ENCODE results near the gene OR10K1.

DNA sequence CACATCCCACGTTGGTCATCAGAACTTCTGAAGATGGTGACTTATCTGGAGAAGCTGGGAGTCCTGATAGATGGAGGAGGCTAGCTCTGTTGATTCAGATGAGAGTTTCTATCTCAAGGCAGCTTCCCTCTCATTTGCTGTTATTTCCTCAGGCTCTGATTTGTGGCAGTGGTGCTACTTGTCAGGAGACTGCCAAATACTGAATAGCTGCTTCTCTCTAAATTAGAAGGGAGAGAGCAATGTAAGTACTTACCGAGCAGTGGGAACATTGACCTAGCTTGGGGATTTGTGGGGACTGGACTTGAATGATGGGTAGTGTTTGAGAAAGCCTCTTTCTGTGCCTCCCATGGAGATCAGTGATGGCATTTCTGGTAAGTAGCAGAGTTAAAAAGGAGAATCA lies at the start of gene OR10K1:
- no peak for TF ChIP-seq ZNF274 (IDR thresholded peaks at IDR 0.05; ENCODE audit: low read depth, low read length)
- TF ChIP-seq, protein P1, sequence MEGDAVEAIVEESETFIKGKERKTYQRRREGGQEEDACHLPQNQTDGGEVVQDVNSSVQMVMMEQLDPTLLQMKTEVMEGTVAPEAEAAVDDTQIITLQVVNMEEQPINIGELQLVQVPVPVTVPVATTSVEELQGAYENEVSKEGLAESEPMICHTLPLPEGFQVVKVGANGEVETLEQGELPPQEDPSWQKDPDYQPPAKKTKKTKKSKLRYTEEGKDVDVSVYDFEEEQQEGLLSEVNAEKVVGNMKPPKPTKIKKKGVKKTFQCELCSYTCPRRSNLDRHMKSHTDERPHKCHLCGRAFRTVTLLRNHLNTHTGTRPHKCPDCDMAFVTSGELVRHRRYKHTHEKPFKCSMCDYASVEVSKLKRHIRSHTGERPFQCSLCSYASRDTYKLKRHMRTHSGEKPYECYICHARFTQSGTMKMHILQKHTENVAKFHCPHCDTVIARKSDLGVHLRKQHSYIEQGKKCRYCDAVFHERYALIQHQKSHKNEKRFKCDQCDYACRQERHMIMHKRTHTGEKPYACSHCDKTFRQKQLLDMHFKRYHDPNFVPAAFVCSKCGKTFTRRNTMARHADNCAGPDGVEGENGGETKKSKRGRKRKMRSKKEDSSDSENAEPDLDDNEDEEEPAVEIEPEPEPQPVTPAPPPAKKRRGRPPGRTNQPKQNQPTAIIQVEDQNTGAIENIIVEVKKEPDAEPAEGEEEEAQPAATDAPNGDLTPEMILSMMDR (IDR thresholded peaks at IDR 0.05 in 2 of 3, conservative IDR thresholded peaks at IDR 0.05 in 1 of 3; ENCODE audit: borderline replicate concordance in 1 of 3, insufficient read depth in 1 of 3, low read depth in 2 of 3, low read length in 2 of 3) = no peak
- TF ChIP-seq EZH2phosphoT487 (IDR thresholded peaks at IDR 0.05; ENCODE audit: borderline replicate concordance) = no peak
- no peak for TF ChIP-seq EZH2 (IDR thresholded peaks at IDR 0.05)
- no peak for TF ChIP-seq SP1 (IDR thresholded peaks at IDR 0.05; ENCODE audit: low read depth)
- TF ChIP-seq POLR2AphosphoS5 (IDR thresholded peaks at IDR 0.05; ENCODE audit: low read depth, low read length) = no peak
- TF ChIP-seq, protein P2, sequence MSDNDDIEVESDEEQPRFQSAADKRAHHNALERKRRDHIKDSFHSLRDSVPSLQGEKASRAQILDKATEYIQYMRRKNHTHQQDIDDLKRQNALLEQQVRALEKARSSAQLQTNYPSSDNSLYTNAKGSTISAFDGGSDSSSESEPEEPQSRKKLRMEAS (IDR thresholded peaks at IDR 0.05) = no peak
- TF ChIP-seq JUND (IDR thresholded peaks at IDR 0.05) = no peak
- TF ChIP-seq CBX3 (IDR thresholded peaks at IDR 0.05; ENCODE audit: low read depth) = no peak
- no peak for TF ChIP-seq POLR2A (IDR thresholded peaks at IDR 0.05; ENCODE audit: borderline replicate concordance, extremely low read depth, insufficient read depth, insufficient read length)

Data from HCT116 (cell line).